Astrocyte of the cerebellum (primary cell): ENCODE measurements around the gene SULT1A3.

Experiments used
- DNase-seq: peaks from one replicate; pipeline ENCODE4 v3.0.0-alpha.2; 2011; ENCODE audit warnings: low read depth
- H3K4me3 ChIP-seq: 2 replicates; pipeline ENCODE4 v1.5.1; 2011; ENCODE audit warnings: mild to moderate bottlenecking, low read depth, low read length, moderate library complexity
- CTCF ChIP-seq: IDR thresholded peaks from 2 replicates; pipeline ENCODE4 v1.5.1; 2012; ENCODE audit warnings: low read length, low read depth, moderate library complexity, mild to moderate bottlenecking; ENCODE audit errors: missing control alignments
- in situ Hi-C: cut with HindIII; loops from 2 replicates; pipeline ENCODE4 v1.10.0; 2017; ENCODE audit warnings: low sequenced_read_pairs

SULT1A3 gene

GRCh38 chr16:30184096-30184890 is 14.8 kb upstream of the SULT1A3 start:
- DNase-seq: no peak
- in situ Hi-C loops: no loop called here
- peak overlapping the region; percentile 49 for H3K4me3 ChIP-seq
- TF ChIP-seq CTCF: no peak

GRCh38 chr16:30184891-30185682 is 14.0 kb upstream of the SULT1A3 start:
- in situ Hi-C loops: no loop called here
- no peak for TF ChIP-seq CTCF
- no peak for DNase-seq
- no peak overlapping the region for H3K4me3 ChIP-seq

- no peak for TF ChIP-seq CTCF
- H3K4me3 ChIP-seq: no peak overlapping the region
- no peak for DNase-seq
- in situ Hi-C loops: no loop called here
Measured at GRCh38 chr16:30185683-30186421, 13.2 kb upstream of the SULT1A3 start.

GRCh38 chr16:30186444-30186781 is 12.6 kb upstream of the SULT1A3 start:
- TF ChIP-seq CTCF: no peak
- in situ Hi-C loops: no loop called here
- DNase-seq: no peak
- no peak overlapping the region for H3K4me3 ChIP-seq

GRCh38 chr16:30186782-30187555 is 12.1 kb upstream of the SULT1A3 start:
- no peak overlapping the region for H3K4me3 ChIP-seq
- in situ Hi-C loops: no loop called here
- peak; percentile 63 for TF ChIP-seq CTCF
- DNase-seq: no peak

- H3K4me3 ChIP-seq: no peak overlapping the region
Measured at GRCh38 chr16:30187556-30187865, 11.5 kb upstream of the SULT1A3 start.

More at GRCh38 chr16:30187556-30187865, 11.5 kb upstream of the SULT1A3 start:
- no peak for TF ChIP-seq CTCF
- in situ Hi-C loops: no loop called here
- DNase-seq: no peak
